K562 (cell line): ENCODE results near the gene LITAF. TPM values are rescaled to one million over a fixed set of nuclear protein-coding genes. Genes with fewer than 3 reads are reported as not detected.

Experiments used
- ATAC-seq: fragments of 200-7000 bp; cut with Tn5 transposase; 3 replicates; pipeline ENCODE4 v1.9.1; 2020; ENCODE audit warnings: moderate library complexity
- BruUV-seq: library from RNA; stranded (reverse); fragments of 400-500 nt; replicated peaks from 2 replicates; lab custom pipeline; 2021; lab: Mats Ljungman, UMichigan
- CTCF ChIA-PET: fragments of 300-600 bp; formaldehyde crosslinking; extraction: SDS; loops from one replicate; lab custom pipeline; 2021; ENCODE audit warnings: low intra/inter-chr PET ratio; lab: Yijun Ruan, JAX
- POLR2A ChIA-PET: fragments of 300-600, 350-650 bp; sonication (Branson Sonifier 250); formaldehyde crosslinking; extraction: SDS; loops from one replicate; lab custom pipeline; 2021; ENCODE audit warnings: antibody characterized with exemption, inconsistent platforms; lab: Yijun Ruan, JAX
- DNase-seq, 4 experiments: peaks; one replicate each; pipeline versions ENCODE4 v3.0.0 to v3.0.0-alpha.2; 2011 to 2018; ENCODE audit warnings: low spot score in 3 of 4, mixed read lengths in 3 of 4; ENCODE audit errors: extremely low read depth in 1 of 4
- FAIRE-seq: peaks from 2 replicates; lab custom pipeline; 2011; peaks lifted over from hg19 to GRCh38; lab: Jason Lieb, UNC
- H2AFZ ChIP-seq: 2 replicates; pipeline ENCODE4 v1.6.0; 2011; ENCODE audit warnings: low read depth, low read length, control low read depth, inconsistent platforms
- H3K27ac ChIP-seq: fragments of 200-600 bp; 3 replicates; pipeline ENCODE4 v1.8.0; 2011; ENCODE audit warnings: low read depth, mild to moderate bottlenecking, control low read depth, inconsistent platforms, low read length, moderate library complexity, mixed read lengths; ENCODE audit errors: extremely low read depth
- H3K27me3 ChIP-seq, 2 experiments: fragments of 300-600 bp in 1 of 2; 2 replicates in 1 of 2; 3 replicates in 1 of 2; pipeline versions ENCODE4 v1.6.0 to v1.8.0; 2011; ENCODE audit warnings: inconsistent platforms in 2 of 2, low read length in 2 of 2, mild to moderate bottlenecking in 1 of 2, mixed read lengths in 1 of 2, moderate library complexity in 1 of 2; ENCODE audit not compliant: control insufficient read depth in 2 of 2, insufficient read depth in 2 of 2
- H3K36me3 ChIP-seq: fragments of 300-600 bp; 3 replicates; pipeline ENCODE4 v1.8.0; 2011; ENCODE audit warnings: mild to moderate bottlenecking, low read length, inconsistent platforms; ENCODE audit not compliant: control insufficient read depth, insufficient read depth
- H3K4me1 ChIP-seq, 2 experiments: fragments of 200-600 bp in 1 of 2; replicated peaks in 1 of 2; 2 replicates in 1 of 2; 3 replicates in 1 of 2; pipeline versions ENCODE4 v1.5.1 to v1.8.0; 2011; ENCODE audit warnings: inconsistent platforms in 2 of 2, low read length in 2 of 2, mild to moderate bottlenecking in 1 of 2, mixed read lengths in 1 of 2, moderate library complexity in 1 of 2; ENCODE audit not compliant: control insufficient read depth in 2 of 2, insufficient read depth in 2 of 2
- H3K4me2 ChIP-seq: 2 replicates; pipeline ENCODE4 v1.6.1; 2011; ENCODE audit warnings: low read length, control low read depth, inconsistent platforms, mixed read lengths; ENCODE audit not compliant: insufficient read depth
- H3K4me3 ChIP-seq: fragments of 200-600 bp; sonication (generic), shearing (Covaris generic); 2 replicates; pipeline ENCODE4 v1.5.1; 2016; ENCODE audit warnings: control low read depth, inconsistent platforms
- H3K79me2 ChIP-seq: fragments of 200-600 bp; 3 replicates; pipeline ENCODE4 v1.8.0; 2011; ENCODE audit warnings: low read length, inconsistent platforms; ENCODE audit not compliant: control insufficient read depth, insufficient read depth
- H3K9ac ChIP-seq, 2 experiments: 2 replicates each; pipeline versions ENCODE4 v1.6.0 to v1.6.1; 2011; ENCODE audit warnings: low read depth in 2 of 2, low read length in 2 of 2, control low read depth in 1 of 2, inconsistent platforms in 1 of 2, mild to moderate bottlenecking in 1 of 2, mixed read lengths in 1 of 2; ENCODE audit not compliant: insufficient read depth in 1 of 2
- H3K9me1 ChIP-seq: one replicate; pipeline ENCODE4 v1.6.0; 2011; ENCODE audit warnings: inconsistent platforms, mild to moderate bottlenecking, low read length, moderate library complexity; ENCODE audit not compliant: control insufficient read depth, insufficient read depth
- H3K9me3 ChIP-seq: replicated peaks from 2 replicates; pipeline ENCODE4 v1.5.1; 2011; ENCODE audit warnings: low read depth, low read length, inconsistent platforms; ENCODE audit not compliant: control insufficient read depth, insufficient read depth
- H4K20me1 ChIP-seq: replicated peaks from 2 replicates; pipeline ENCODE4 v1.6.1; 2011; ENCODE audit warnings: low read length, inconsistent platforms, mixed read lengths; ENCODE audit not compliant: control insufficient read depth, insufficient read depth
- ETV5 ChIP-seq: sonication (generic); formaldehyde crosslinking; IDR thresholded peaks from 2 replicates; pipeline ENCODE4 v1.4.0; 2020; ENCODE audit warnings: low read depth, mild to moderate bottlenecking, missing genetic modification reagents
- HDAC2 ChIP-seq: fragments of 450-650 bp; IDR thresholded peaks from 2 replicates; pipeline ENCODE4 v1.6.1; 2016; ENCODE audit warnings: mild to moderate bottlenecking
- JUN ChIP-seq, 2 experiments: sonication (generic) in 1 of 2; formaldehyde crosslinking in 1 of 2; IDR thresholded peaks; 2 replicates each; pipeline versions ENCODE4 v1.6.1 to v1.8.0; 2012 to 2022; ENCODE audit warnings: borderline replicate concordance in 2 of 2, mild to moderate bottlenecking in 2 of 2, improper control_type of control experiment in 1 of 2, low read depth in 1 of 2, low read length in 1 of 2, missing genetic modification reagents in 1 of 2
- MIER1 ChIP-seq: fragments of 450-650 bp; IDR thresholded peaks from 2 replicates; pipeline ENCODE4 v1.6.1; 2016; ENCODE audit warnings: antibody characterized with exemption, mild to moderate bottlenecking, low read depth
- OTX1 ChIP-seq: fragments of 450-650 bp; formaldehyde crosslinking; IDR thresholded peaks from 2 replicates; pipeline ENCODE4 v1.4.0; 2022; ENCODE audit warnings: mild to moderate bottlenecking
- PCBP2 ChIP-seq: fragments of 200-400 bp; formaldehyde crosslinking; IDR thresholded peaks from 2 replicates; pipeline ENCODE4 v1.6.1; 2018; ENCODE audit warnings: low read length, low read depth, mild to moderate bottlenecking, moderate library complexity; ENCODE audit not compliant: poor library complexity, severe bottlenecking
- RAD21 ChIP-seq, 2 experiments: fragments of 250-450 bp in 1 of 2; fragments of 450-650 bp in 1 of 2; sonication (Bioruptor Pico) in 1 of 2; formaldehyde crosslinking in 1 of 2; IDR thresholded peaks in 1 of 2; conservative IDR thresholded peaks in 1 of 2; 2 replicates each; pipeline versions ENCODE4 v1.4.0 to v1.8.0; 2020 to 2022; ENCODE audit warnings: mild to moderate bottlenecking in 2 of 2, moderate library complexity in 1 of 2
- STAT5B ChIP-seq: fragments of 250-450 bp; sonication (Bioruptor Pico); IDR thresholded peaks from 2 replicates; pipeline ENCODE4 v1.8.0; 2021; ENCODE audit warnings: mild to moderate bottlenecking, inconsistent platforms
- SUPT5H ChIP-seq: fragments of 450-650 bp; IDR thresholded peaks from 2 replicates; pipeline ENCODE4 v1.6.1; 2016
- TAF7 ChIP-seq: fragments of 450-650 bp; IDR thresholded peaks from 2 replicates; pipeline ENCODE4 v1.6.1; 2016; ENCODE audit warnings: missing genetic modification characterization, missing compliant biosample characterization
- ZNF431 ChIP-seq: sonication (generic); formaldehyde crosslinking; IDR thresholded peaks from 2 replicates; pipeline ENCODE4 v1.8.0; 2022; ENCODE audit warnings: mild to moderate bottlenecking, missing genetic modification reagents
- ZNF445 ChIP-seq: fragments of 250-450 bp; sonication (Bioruptor Pico); IDR thresholded peaks from 2 replicates; pipeline ENCODE4 v1.4.0; 2020; ENCODE audit warnings: low read depth, mild to moderate bottlenecking, moderate library complexity
- WGBS: fragments of 100-300 bp; shearing (Covaris generic); methylation state at CpG from one replicate; pipeline ENCODE4 v1.1.6; 2016; ENCODE audit warnings: low coverage, mixed read lengths; ENCODE audit not compliant: insufficient coverage; ENCODE audit errors: missing lambda C conversion rate; 5-methylcytosine and 5-hydroxymethylcytosine counted together
- in situ Hi-C: fragments of 300-500 bp; cut with MboI; formaldehyde crosslinking; loops from 4 replicates; pipeline ENCODE4 v1.15.0; 2018; ENCODE audit warnings: inconsistent platforms, mixed read lengths
- intact Hi-C: fragments of 100-400 bp; cut with micrococcal nuclease; formaldehyde crosslinking; loops from 2 replicates; pipeline ENCODE4 v1.14.2; 2022
- polyA plus RNA-seq, 8 experiments: library from polyadenylated mRNA; depleted of rRNA in 4 of 8; stranded (reverse) in 5 of 8; unstranded in 3 of 8; fragments of >200 nt; fragmentation: Nextera tagmentation in 2 of 8; fragmentation: Illumina TruSeq in 1 of 8; extraction: Ambion mirVana in 2 of 8; extraction: Trizol in 1 of 8; gene quantifications; 2 replicates each; pipeline versions ENCODE4 v1.2.1 to v1.2.3, GENCODE V29; 2011 to 2014; ENCODE audit warnings: inconsistent platforms in 1 of 8, missing spikeins in 1 of 8
- total RNA-seq, 7 experiments: library from RNA; depleted of rRNA in 6 of 7; stranded (reverse); fragments of >200 nt in 6 of 7; fragmentation: Illumina TruSeq in 2 of 7; extraction: Trizol in 2 of 7; gene quantifications; 2 replicates each; pipeline versions ENCODE4 v1.2.1 to v1.2.3, GENCODE V29; 2011 to 2021; ENCODE audit warnings: low replicate concordance in 1 of 7
- TF ChIP-seq, protein P1 (sequence below): fragments of 450-650 bp; IDR thresholded peaks from 2 replicates; pipeline ENCODE4 v1.6.1; 2018; ENCODE audit warnings: mild to moderate bottlenecking, low read depth; ENCODE audit not compliant: partially characterized antibody
- TF ChIP-seq, protein P2 (sequence below), 3 experiments: fragments of 200-800 bp in 1 of 3; sonication (Bioruptor generic) in 1 of 3; sonication (generic) in 1 of 3; formaldehyde crosslinking in 1 of 3; IDR thresholded peaks; 2 replicates each; pipeline versions ENCODE4 v1.6.1 to v1.8.0; 2016 to 2022; ENCODE audit warnings: mild to moderate bottlenecking in 2 of 3, missing compliant biosample characterization in 2 of 3, missing genetic modification characterization in 2 of 3, missing genetic modification reagents in 1 of 3
- TF ChIP-seq, protein P3 (sequence below): sonication (generic); formaldehyde crosslinking; IDR thresholded peaks from 2 replicates; pipeline ENCODE4 v1.9.0; 2022; ENCODE audit warnings: mild to moderate bottlenecking, missing genetic modification reagents

The LITAF gene
- total and polyA plus RNA-seq, 9 of the 15 experiments (the other 6 are each of a cell fraction or from before 2014, with no cell fraction given), result 4.1 to 17.8 (median 11.9) TPM

DNA sequence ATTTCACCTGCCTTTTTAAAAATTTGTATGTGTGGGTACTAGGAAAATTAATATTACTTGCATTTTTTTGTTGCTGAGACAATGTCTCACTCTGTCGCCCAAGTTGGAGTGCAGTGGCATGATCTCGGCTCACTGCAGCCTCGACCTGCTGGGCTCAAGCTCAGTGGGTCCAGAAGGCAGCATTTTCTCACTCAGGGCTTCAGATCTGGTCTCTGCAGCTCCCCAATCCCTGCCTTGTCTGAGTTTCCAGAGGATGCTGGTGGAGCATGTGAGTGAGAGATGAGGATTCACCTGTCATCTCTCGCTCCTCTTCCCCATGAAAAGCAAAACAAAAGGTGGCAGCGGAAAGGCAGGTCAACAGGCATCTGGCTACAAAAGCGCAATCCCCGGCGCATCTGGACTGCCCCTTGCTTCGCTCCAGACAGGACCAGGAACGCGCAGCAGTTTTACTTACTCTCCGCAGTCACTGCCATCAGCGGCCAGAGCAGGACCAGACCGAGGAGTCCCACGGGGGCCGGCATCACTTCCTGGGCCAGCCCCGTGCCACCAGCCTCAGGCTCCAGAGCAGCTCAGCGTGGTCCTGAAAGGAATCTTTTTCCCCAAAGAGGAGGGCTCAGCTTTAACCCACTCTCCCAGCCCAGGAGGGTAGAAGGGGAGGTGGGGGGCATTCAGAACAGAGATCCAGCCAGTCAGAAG lies 59.9 kb downstream of the LITAF start (continued):
- TF ChIP-seq ZNF445 (CRISPR knock-in tag), result no peak
- TF ChIP-seq STAT5B, result no peak
- TF ChIP-seq SUPT5H, result no peak

DNA sequence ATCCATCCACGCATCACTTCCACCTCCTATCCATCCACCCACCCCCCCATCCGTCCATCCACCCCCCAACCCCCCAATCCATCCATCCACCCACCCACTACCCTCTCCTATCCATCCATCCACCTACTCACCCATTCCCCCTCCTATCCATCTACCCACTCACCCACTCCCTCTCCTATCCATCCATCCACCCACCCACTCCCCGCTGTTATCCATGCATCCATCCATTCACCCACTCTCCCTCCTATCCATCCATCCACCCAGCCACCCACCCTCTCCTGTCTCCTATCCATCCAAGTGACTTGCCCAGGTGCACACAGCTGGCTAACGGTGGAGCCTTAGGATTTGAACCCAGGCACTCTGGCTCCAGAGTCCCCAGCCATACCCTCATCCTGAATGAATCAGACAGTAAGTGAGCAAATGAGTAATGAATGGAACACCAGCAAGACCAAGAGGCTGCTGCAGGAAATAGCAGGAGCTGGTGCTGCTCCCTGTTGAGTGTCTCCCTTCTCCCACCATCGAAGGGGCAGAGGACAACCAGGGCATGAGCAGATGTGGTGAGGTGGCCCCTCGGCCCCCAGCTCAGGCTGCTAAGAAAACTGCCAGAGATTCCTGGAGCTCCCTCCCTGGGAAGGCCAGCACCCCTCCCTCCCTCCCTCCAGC lies 62.5 kb downstream of the LITAF start:
- FAIRE-seq (no peak), ATAC-seq (no peak), DNase-seq (no peak)
- H3K4me2 ChIP-seq, result no peak overlapping the region
- no TSS peak for BruUV-seq
- no peaks in the 10 kb centered on the region for H3K4me1 ChIP-seq
- ChIA-PET POLR2A (no interaction called here), CTCF (no interaction called here)
- no peak for TF ChIP-seq MIER1
- TF ChIP-seq, protein P1, sequence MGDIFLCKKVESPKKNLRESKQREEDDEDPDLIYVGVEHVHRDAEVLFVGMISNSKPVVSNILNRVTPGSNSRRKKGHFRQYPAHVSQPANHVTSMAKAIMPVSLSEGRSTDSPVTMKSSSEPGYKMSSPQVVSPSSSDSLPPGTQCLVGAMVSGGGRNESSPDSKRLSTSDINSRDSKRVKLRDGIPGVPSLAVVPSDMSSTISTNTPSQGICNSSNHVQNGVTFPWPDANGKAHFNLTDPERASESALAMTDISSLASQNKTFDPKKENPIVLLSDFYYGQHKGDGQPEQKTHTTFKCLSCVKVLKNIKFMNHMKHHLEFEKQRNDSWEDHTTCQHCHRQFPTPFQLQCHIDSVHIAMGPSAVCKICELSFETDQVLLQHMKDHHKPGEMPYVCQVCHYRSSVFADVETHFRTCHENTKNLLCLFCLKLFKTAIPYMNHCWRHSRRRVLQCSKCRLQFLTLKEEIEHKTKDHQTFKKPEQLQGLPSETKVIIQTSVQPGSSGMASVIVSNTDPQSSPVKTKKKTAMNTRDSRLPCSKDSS, result no peak
- no peak for TF ChIP-seq ETV5 (CRISPR knock-in tag)
- TF ChIP-seq ZNF431 (CRISPR knock-in tag), result no peak
- TF ChIP-seq, protein P2, sequence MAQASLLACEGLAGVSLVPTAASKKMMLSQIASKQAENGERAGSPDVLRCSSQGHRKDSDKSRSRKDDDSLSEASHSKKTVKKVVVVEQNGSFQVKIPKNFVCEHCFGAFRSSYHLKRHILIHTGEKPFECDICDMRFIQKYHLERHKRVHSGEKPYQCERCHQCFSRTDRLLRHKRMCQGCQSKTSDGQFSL (CRISPR knock-in tag; IDR thresholded peaks at IDR 0.05), result no peak
- TF ChIP-seq, protein P2 (tag; IDR thresholded peaks at IDR 0.05), result no peak
- TF ChIP-seq HDAC2, result no peak
- no peak for TF ChIP-seq JUN (IDR thresholded peaks at IDR 0.05; ENCODE audit: borderline replicate concordance, low read depth, low read length)
- no peak for TF ChIP-seq JUN (CRISPR knock-in tag; IDR thresholded peaks at IDR 0.05; ENCODE audit: borderline replicate concordance)
- TF ChIP-seq PCBP2, result no peak
- no peak for TF ChIP-seq RAD21 (CRISPR knock-in tag; conservative IDR thresholded peaks at IDR 0.05 in 1 of 2, IDR thresholded peaks at IDR 0.05 in 1 of 2)
- TF ChIP-seq OTX1 (CRISPR knock-in tag), result no peak
- TF ChIP-seq TAF7 (tag), result no peak
- TF ChIP-seq, protein P3, sequence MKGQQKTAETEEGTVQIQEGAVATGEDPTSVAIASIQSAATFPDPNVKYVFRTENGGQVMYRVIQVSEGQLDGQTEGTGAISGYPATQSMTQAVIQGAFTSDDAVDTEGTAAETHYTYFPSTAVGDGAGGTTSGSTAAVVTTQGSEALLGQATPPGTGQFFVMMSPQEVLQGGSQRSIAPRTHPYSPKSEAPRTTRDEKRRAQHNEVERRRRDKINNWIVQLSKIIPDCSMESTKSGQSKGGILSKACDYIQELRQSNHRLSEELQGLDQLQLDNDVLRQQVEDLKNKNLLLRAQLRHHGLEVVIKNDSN (CRISPR knock-in tag), result no peak
- H3K36me3 ChIP-seq, result no peaks in the 10 kb centered on the region
- H3K27ac ChIP-seq, result no peak overlapping the region
- no peak overlapping the region for H3K9ac ChIP-seq
- 0% methylated on average over 3 of the region's 6 CpGs for WGBS
- no peaks in the 10 kb centered on the region for H3K9me1 ChIP-seq
- no peak overlapping the region for H2AFZ ChIP-seq
- no peak overlapping the region for H3K4me3 ChIP-seq
- intact Hi-C loops, result loop anchor here (10.0 kb wide), 1 partner anchor 119 kb away; no protein-coding TSS in a partner anchor
- H3K27me3 ChIP-seq, result peaks cover 13 to 41% of the 10 kb centered on the region in 2 experiments
- no peaks in the 10 kb centered on the region for H4K20me1 ChIP-seq
- in situ Hi-C loops, result no loop called here
- H3K79me2 ChIP-seq, result no peaks in the 10 kb centered on the region
- no peaks in the 10 kb centered on the region for H3K9me3 ChIP-seq
